ENCODE results near the gene CLDN10. TPM values are rescaled to one million over a fixed set of nuclear protein-coding genes. Genes with fewer than 3 reads are reported as not detected.

Gene CLDN10
- total and polyA plus RNA-seq, 8 donors: 1.3 to 2.1 TPM; not detected in 6

DNA sequence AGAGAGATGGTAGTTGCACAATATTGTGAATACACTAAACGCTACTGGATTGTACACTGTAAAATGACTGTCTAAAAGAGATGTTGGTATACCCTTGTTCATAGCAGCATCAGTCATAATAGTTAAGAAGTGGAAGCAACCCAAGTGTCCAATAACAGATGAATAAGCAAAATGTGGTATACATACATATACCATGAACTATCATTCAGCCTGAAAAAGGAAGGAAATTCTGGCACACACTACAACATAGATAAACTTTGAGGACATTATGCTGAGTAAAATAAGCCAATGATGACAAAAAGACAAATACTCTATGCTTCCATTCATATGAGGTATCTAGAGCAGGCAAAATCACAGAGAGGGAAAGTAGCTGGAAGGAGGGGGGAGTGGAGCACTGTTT, 76.0 kb downstream of the CLDN10 start:
- Histone ChIP-seq H3K4me3 (no peak overlapping the region), H3K27me3 (peaks cover 0 to 5% (median 0%) of the 10 kb centered on the region in 3 donors), H3K4me1 (no peaks in the 10 kb centered on the region), H3K27ac (no peak overlapping the region), H3K36me3 (peaks cover 0 to 69% (median 32%) of the 10 kb centered on the region in 4 donors), H3K9me3 (no peaks in the 10 kb centered on the region)
- WGBS, 5 donors: 92 to 100% (median 96%) methylated on average over 1 of the region's 1 CpG
- TF ChIP-seq EP300 (IDR thresholded peaks at IDR 0.05) (no peak), POLR2A (IDR thresholded peaks at IDR 0.05) (no peak), POLR2AphosphoS5 (IDR thresholded peaks at IDR 0.05) (no peak)
- TF ChIP-seq, protein P1, sequence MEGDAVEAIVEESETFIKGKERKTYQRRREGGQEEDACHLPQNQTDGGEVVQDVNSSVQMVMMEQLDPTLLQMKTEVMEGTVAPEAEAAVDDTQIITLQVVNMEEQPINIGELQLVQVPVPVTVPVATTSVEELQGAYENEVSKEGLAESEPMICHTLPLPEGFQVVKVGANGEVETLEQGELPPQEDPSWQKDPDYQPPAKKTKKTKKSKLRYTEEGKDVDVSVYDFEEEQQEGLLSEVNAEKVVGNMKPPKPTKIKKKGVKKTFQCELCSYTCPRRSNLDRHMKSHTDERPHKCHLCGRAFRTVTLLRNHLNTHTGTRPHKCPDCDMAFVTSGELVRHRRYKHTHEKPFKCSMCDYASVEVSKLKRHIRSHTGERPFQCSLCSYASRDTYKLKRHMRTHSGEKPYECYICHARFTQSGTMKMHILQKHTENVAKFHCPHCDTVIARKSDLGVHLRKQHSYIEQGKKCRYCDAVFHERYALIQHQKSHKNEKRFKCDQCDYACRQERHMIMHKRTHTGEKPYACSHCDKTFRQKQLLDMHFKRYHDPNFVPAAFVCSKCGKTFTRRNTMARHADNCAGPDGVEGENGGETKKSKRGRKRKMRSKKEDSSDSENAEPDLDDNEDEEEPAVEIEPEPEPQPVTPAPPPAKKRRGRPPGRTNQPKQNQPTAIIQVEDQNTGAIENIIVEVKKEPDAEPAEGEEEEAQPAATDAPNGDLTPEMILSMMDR (IDR thresholded peaks at IDR 0.05): no peak
- intact Hi-C loops (cut with DNase I; ENCODE audit: low total_unique reads): no loop called here
- no peak for DNase-seq

DNA sequence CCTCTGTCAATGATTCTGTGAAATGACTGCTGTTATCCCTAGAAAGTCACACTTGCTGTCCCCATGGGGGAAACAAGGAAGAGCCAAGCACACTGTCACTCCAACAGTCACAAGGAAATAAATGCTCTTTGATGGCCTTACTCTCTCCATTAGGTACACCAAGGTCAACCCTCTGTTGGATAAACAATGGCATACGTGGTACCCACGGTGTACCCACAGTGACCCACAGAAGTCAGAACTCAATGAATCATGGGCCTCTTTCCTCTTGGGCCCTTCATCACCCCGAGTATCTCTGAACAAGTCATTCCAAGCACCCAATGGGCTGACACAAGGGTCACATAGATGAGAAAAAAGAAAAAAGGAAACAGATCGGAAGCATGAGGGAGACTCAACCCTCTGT, 76.6 kb downstream of the CLDN10 start:
- intact Hi-C loops (cut with DNase I; ENCODE audit: low total_unique reads): no loop called here
- Histone ChIP-seq H3K36me3 (peaks cover 0 to 68% (median 32%) of the 10 kb centered on the region in 4 donors), H3K9me3 (no peaks in the 10 kb centered on the region), H3K4me3 (no peak overlapping the region), H3K27ac (no peak overlapping the region), H3K27me3 (peaks cover 0 to 10% (median 0%) of the 10 kb centered on the region in 3 donors), H3K4me1 (no peaks in the 10 kb centered on the region)
- no peak for TF ChIP-seq POLR2A (IDR thresholded peaks at IDR 0.05)
- no peak for TF ChIP-seq EP300 (IDR thresholded peaks at IDR 0.05)
- TF ChIP-seq, protein P1 (IDR thresholded peaks at IDR 0.05): no peak
- no peak for TF ChIP-seq POLR2AphosphoS5 (IDR thresholded peaks at IDR 0.05)
- 70 to 92% (median 83%) methylated on average over 4 of the region's 4 CpGs for WGBS, 5 donors
- DNase-seq: no peak

Other genes starting within 250 kb of the CLDN10 start
- gene DZIP1, start 92.0 kb downstream of the CLDN10 start, total RNA-seq: 10 to 100 TPM; 12.2 to 25.2 (median 19.2) TPM
- gene DZIP1, start 92.0 kb downstream of the CLDN10 start, polyA plus RNA-seq: 10 to 100 TPM in 2 of 3 donors, 1 to 10 TPM in 1; 4.7 to 18.2 (median 12.9) TPM
- 100 to 1,000 TPM in 1 of 5 donors, 10 to 100 TPM in 3, 1 to 10 TPM in 1; 9.9 to 102 (median 19.6) TPM for gene DNAJC3, start 124.4 kb downstream of the CLDN10 start, total RNA-seq
- 10 to 100 TPM in 1 of 3 donors, 1 to 10 TPM in 2; 6.3 to 10.7 (median 8.8) TPM for gene DNAJC3, start 124.4 kb downstream of the CLDN10 start, polyA plus RNA-seq

Data from stomach (tissue), 9 donors.